Fibroblast of lung (primary cell): Measurements from ENCODE around the gene RIPK4. TPM values are rescaled to one million over a fixed set of nuclear protein-coding genes. Genes with fewer than 3 reads are reported as not detected.

Experiments used
- DNase-seq, 2 donors: peaks; one replicate each; pipeline versions ENCODE4 v3.0.0 to v3.0.0-alpha.2; 2010; ENCODE audit warnings: low read depth in 2 of 2
- H2AFZ ChIP-seq: 2 replicates; pipeline ENCODE4 v1.5.1; 2012; ENCODE audit warnings: low read length, control low read depth, inconsistent platforms
- H3K27ac ChIP-seq: 2 replicates; pipeline ENCODE4 v1.5.1; 2011; ENCODE audit warnings: low read length, control low read depth; ENCODE audit not compliant: insufficient read depth
- H3K27me3 ChIP-seq: 2 replicates; pipeline ENCODE4 v1.5.1; 2011; ENCODE audit warnings: mild to moderate bottlenecking, low read length; ENCODE audit not compliant: control insufficient read depth, insufficient read depth
- H3K36me3 ChIP-seq: 2 replicates; pipeline ENCODE4 v1.5.1; 2011; ENCODE audit warnings: low read length; ENCODE audit not compliant: control insufficient read depth, insufficient read depth
- H3K4me1 ChIP-seq: 2 replicates; pipeline ENCODE4 v1.5.1; 2011; ENCODE audit warnings: low read length; ENCODE audit not compliant: control insufficient read depth, insufficient read depth; ENCODE audit errors: extremely low read depth
- H3K4me2 ChIP-seq: 2 replicates; pipeline ENCODE4 v1.5.1; 2011; ENCODE audit warnings: low read length, control low read depth; ENCODE audit not compliant: insufficient read depth; ENCODE audit errors: extremely low read depth
- H3K4me3 ChIP-seq, 4 experiments: fragments of 200-600 bp in 1 of 4; sonication (generic) in 1 of 4; replicated peaks in 1 of 4; 2 replicates each; pipeline ENCODE4 v1.5.1; 2011 to 2016; ENCODE audit warnings: low read length in 4 of 4, low read depth in 3 of 4, mild to moderate bottlenecking in 3 of 4, control low read depth in 2 of 4, inconsistent platforms in 1 of 4, mixed read lengths in 1 of 4; ENCODE audit not compliant: insufficient read depth in 1 of 4; ENCODE audit errors: control extremely low read depth in 1 of 4
- H3K79me2 ChIP-seq: 2 replicates; pipeline ENCODE4 v1.5.1; 2012; ENCODE audit warnings: mild to moderate bottlenecking, low read length, inconsistent platforms; ENCODE audit not compliant: control insufficient read depth, insufficient read depth
- H3K9ac ChIP-seq: 2 replicates; pipeline ENCODE4 v1.5.1; 2011; ENCODE audit warnings: mild to moderate bottlenecking, low read length, control low read depth; ENCODE audit not compliant: insufficient read depth
- H3K9me3 ChIP-seq: 2 replicates; pipeline ENCODE4 v1.5.1; 2012; ENCODE audit warnings: low read depth, low read length; ENCODE audit not compliant: control insufficient read depth, insufficient read depth
- H4K20me1 ChIP-seq: 2 replicates; pipeline ENCODE4 v1.5.1; 2011; ENCODE audit warnings: low read length; ENCODE audit not compliant: control insufficient read depth, insufficient read depth; ENCODE audit errors: extremely low read depth
- EZH2 ChIP-seq: IDR thresholded peaks from 2 replicates; pipeline ENCODE4 v1.5.1; 2012; ENCODE audit warnings: low read length, control low read depth, mild to moderate bottlenecking; ENCODE audit errors: missing control alignments
- polyA plus RNA-seq, 2 donors: library from polyadenylated mRNA; depleted of rRNA in 1 of 2; stranded (reverse) in 1 of 2; unstranded in 1 of 2; fragments of >200 nt; gene quantifications; 2 replicates each; pipeline ENCODE4 v1.2.1, GENCODE V29; 2011 to 2012; ENCODE audit warnings: missing spikeins in 1 of 2
- total RNA-seq: library from RNA; depleted of rRNA; stranded (reverse); fragments of >200 nt; gene quantifications from 2 replicates; pipeline ENCODE4 v1.2.1, GENCODE V29; 2014
- TF ChIP-seq, protein P1 (sequence below), 2 donors: IDR thresholded peaks in 1 of 2; conservative IDR thresholded peaks in 1 of 2; 1 replicate in 1 of 2; 2 replicates in 1 of 2; pipeline ENCODE4 v1.5.1; 2011 to 2012; ENCODE audit warnings: low read length in 2 of 2, control low read depth in 1 of 2, inconsistent platforms in 1 of 2, low read depth in 1 of 2, mild to moderate bottlenecking in 1 of 2

The RIPK4 gene
- total and polyA plus RNA-seq, 2 donors (not counting 1 experiment from before 2014, with no cell fraction given) = under 0.01 TPM; not detected in 1

DNA sequence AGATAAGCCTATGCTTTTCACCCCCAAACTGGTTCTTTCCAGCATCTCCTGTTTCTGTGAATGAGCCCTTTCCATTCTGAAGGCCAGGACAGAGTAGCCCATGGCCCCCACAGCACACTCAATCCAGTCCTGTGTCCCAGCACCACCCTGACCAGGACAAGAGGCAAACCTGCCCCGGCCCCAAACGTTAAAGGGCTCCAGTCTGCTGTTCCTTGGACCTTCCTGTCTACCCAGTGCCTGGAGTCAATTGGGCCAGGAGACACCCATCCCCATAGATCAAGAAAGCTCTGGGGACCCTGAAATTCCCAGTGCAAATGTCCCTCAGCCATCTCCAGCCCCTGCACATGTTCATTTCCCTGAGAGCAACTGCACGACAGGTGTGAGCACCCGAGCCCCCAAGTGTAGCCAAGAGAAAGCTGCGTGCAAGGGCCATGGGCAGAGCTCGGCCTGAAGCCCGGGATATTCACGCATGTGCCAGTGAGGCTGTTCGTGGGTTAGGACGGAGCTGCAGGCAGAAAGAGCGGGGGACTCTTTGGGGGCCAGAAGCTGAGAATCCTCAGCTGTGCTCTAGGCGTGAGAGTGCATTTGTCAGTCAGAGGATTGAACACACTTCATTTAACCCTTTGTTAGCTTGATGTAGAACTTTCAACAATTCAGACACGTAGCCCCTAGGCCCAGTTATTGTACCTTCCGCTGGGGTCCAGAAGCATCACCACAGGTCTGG, 4.2 kb upstream of the RIPK4 start:
- no peak for DNase-seq
- H3K4me1 ChIP-seq = peaks cover 2% of the 10 kb centered on the region
- H3K4me3 ChIP-seq = no peak overlapping the region
- no peaks in the 10 kb centered on the region for H3K9me3 ChIP-seq
- H3K27me3 ChIP-seq = peaks cover 65% of the 10 kb centered on the region
- no peak overlapping the region for H3K27ac ChIP-seq
- H3K4me2 ChIP-seq = no peak overlapping the region
- peak; percentile 23 for TF ChIP-seq EZH2
- TF ChIP-seq, protein P1, sequence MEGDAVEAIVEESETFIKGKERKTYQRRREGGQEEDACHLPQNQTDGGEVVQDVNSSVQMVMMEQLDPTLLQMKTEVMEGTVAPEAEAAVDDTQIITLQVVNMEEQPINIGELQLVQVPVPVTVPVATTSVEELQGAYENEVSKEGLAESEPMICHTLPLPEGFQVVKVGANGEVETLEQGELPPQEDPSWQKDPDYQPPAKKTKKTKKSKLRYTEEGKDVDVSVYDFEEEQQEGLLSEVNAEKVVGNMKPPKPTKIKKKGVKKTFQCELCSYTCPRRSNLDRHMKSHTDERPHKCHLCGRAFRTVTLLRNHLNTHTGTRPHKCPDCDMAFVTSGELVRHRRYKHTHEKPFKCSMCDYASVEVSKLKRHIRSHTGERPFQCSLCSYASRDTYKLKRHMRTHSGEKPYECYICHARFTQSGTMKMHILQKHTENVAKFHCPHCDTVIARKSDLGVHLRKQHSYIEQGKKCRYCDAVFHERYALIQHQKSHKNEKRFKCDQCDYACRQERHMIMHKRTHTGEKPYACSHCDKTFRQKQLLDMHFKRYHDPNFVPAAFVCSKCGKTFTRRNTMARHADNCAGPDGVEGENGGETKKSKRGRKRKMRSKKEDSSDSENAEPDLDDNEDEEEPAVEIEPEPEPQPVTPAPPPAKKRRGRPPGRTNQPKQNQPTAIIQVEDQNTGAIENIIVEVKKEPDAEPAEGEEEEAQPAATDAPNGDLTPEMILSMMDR (conservative IDR thresholded peaks at IDR 0.05 in 1 of 2, IDR thresholded peaks at IDR 0.05 in 1 of 2; ENCODE audit: low read depth in 1 of 2, low read length in 2 of 2) = no peak
- H3K79me2 ChIP-seq = no peaks in the 10 kb centered on the region
- H3K9ac ChIP-seq = no peak overlapping the region
- H3K36me3 ChIP-seq = no peaks in the 10 kb centered on the region
- H4K20me1 ChIP-seq = no peaks in the 10 kb centered on the region
- H2AFZ ChIP-seq = no peak overlapping the region

DNA sequence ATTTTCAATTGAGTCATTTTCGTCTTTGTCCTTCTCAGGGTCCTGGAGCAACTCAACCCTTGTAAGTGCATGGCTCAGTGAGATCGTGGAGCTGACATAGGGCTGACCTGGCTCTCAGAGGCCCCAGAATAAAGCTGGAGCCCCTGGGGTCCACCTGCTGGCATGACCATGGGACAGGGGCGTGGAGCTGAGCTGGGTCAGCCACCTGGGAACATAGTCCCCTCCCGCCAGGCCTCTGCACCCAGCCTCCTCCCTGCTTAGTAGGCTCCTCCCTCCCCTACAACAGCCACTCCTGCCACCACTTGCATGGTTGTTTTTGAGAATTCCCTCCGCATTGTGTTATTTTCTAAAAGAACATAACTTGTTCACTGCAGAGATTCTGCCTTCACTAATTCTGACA, 3.1 kb upstream of the RIPK4 start:
- no peaks in the 10 kb centered on the region for H3K79me2 ChIP-seq
- DNase-seq = no peak
- TF ChIP-seq EZH2 = no peak
- TF ChIP-seq, protein P1 (conservative IDR thresholded peaks at IDR 0.05 in 1 of 2, IDR thresholded peaks at IDR 0.05 in 1 of 2; ENCODE audit: low read depth in 1 of 2, low read length in 2 of 2) = no peak
- no peaks in the 10 kb centered on the region for H3K9me3 ChIP-seq
- peaks cover 67% of the 10 kb centered on the region for H3K27me3 ChIP-seq
- no peaks in the 10 kb centered on the region for H4K20me1 ChIP-seq
- no peak overlapping the region for H3K4me3 ChIP-seq
- H3K4me1 ChIP-seq = peaks cover 2% of the 10 kb centered on the region
- no peak overlapping the region for H3K27ac ChIP-seq
- H3K36me3 ChIP-seq = no peaks in the 10 kb centered on the region
- no peak overlapping the region for H2AFZ ChIP-seq
- H3K4me2 ChIP-seq = no peak overlapping the region
- no peak overlapping the region for H3K9ac ChIP-seq

DNA sequence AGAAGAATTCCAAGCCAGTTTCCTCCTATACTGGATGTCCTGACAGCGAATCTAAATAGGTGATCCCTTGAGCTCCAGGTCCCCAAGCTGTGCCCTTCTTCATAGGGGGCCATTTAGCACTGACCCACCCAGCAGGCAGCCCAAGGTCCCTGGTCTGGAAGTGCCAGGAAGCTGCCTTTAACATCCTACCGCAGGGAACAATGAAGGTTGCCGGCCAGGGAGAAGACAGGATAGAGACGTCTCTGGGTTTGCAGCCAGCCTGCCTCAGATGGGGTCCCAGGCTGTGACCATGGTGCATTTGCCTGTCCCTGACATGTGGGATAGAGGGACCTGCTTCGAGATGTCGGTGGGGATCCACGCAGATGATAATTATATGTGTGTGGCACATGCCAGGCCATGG, 2.7 kb upstream of the RIPK4 start:
- DNase-seq = no peak
- H3K27me3 ChIP-seq = peaks cover 64% of the 10 kb centered on the region
- H3K36me3 ChIP-seq = no peaks in the 10 kb centered on the region

More for the DNA sequence above, 2.7 kb upstream of the RIPK4 start:
- Histone ChIP-seq H3K27ac (no peak overlapping the region), H3K79me2 (no peaks in the 10 kb centered on the region), H3K4me2 (no peak overlapping the region), H3K4me1 (peaks cover 2% of the 10 kb centered on the region), H3K9me3 (no peaks in the 10 kb centered on the region), H3K9ac (no peak overlapping the region), H2AFZ (no peak overlapping the region), H4K20me1 (no peaks in the 10 kb centered on the region), H3K4me3 (no peak overlapping the region)
- TF ChIP-seq, protein P1 (conservative IDR thresholded peaks at IDR 0.05 in 1 of 2, IDR thresholded peaks at IDR 0.05 in 1 of 2; ENCODE audit: low read depth in 1 of 2, low read length in 2 of 2) = no peak
- no peak for TF ChIP-seq EZH2
